ENCODE data around the gene PTPN2. TPM values are rescaled to one million over a fixed set of nuclear protein-coding genes. Genes with fewer than 3 reads are reported as not detected.

PTPN2 gene
- total RNA-seq, 1 donor from 2014 or later: 25.9 TPM

DNA sequence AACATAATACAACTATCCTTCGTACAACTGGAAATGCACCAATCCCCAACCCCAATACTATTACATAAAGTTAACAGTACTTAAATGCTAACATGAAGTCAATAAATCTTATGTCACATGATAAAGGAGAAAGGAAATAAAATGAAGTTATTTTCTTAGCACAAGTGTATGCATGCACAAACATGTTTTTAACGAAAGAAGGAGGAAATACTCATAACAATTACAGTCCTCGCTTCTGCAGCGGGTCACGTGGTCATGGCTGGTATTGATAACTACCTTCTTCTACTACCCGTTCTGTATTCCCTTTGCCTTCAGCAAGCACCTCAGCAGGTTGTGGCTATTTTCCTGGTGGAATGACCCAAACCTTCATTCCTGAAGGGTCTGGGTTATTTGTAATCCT, 129.5 kb downstream of the PTPN2 start:
- Histone ChIP-seq H2AFZ (ENCODE audit: low read depth, low read length) (no peak overlapping the region), H3K27me3 (ENCODE audit: insufficient read depth, low read length) (no peaks in the 10 kb centered on the region), H3K4me3 (ENCODE audit: insufficient read depth, low read depth, low read length) (no peak overlapping the region), H3K9ac (ENCODE audit: low read length) (no peak overlapping the region), H3K36me3 (ENCODE audit: insufficient read depth, low read length) (no peaks in the 10 kb centered on the region), H3K4me1 (ENCODE audit: insufficient read depth, low read length) (no peaks in the 10 kb centered on the region), H3K79me2 (ENCODE audit: insufficient read depth, low read length) (no peaks in the 10 kb centered on the region), H3K27ac (ENCODE audit: low read depth, low read length) (no peak overlapping the region), H4K20me1 (ENCODE audit: insufficient read depth, low read length) (no peaks in the 10 kb centered on the region), H3K4me2 (ENCODE audit: low read length) (no peak overlapping the region), H3K9me3 (ENCODE audit: insufficient read depth, low read depth, low read length) (no peaks in the 10 kb centered on the region)
- H3K9me3 Mint-ChIP-seq (ENCODE audit: unreplicated experiment): no peaks in the 10 kb centered on the region
- no peak overlapping the region for H3K27ac Mint-ChIP-seq (ENCODE audit: unreplicated experiment)
- DNase-seq (ENCODE audit: low read depth) (no peak), FAIRE-seq (no peak)
- no peaks in the 10 kb centered on the region for H3K36me3 Mint-ChIP-seq (ENCODE audit: low read depth, unreplicated experiment)
- peaks cover 2% of the 10 kb centered on the region for H3K27me3 Mint-ChIP-seq (ENCODE audit: low read depth, unreplicated experiment)
- peaks cover 9% of the 10 kb centered on the region for H3K4me1 Mint-ChIP-seq (ENCODE audit: low read depth, unreplicated experiment)
- H3K4me3 Mint-ChIP-seq (ENCODE audit: unreplicated experiment): no peak overlapping the region
- TF ChIP-seq, protein P1, sequence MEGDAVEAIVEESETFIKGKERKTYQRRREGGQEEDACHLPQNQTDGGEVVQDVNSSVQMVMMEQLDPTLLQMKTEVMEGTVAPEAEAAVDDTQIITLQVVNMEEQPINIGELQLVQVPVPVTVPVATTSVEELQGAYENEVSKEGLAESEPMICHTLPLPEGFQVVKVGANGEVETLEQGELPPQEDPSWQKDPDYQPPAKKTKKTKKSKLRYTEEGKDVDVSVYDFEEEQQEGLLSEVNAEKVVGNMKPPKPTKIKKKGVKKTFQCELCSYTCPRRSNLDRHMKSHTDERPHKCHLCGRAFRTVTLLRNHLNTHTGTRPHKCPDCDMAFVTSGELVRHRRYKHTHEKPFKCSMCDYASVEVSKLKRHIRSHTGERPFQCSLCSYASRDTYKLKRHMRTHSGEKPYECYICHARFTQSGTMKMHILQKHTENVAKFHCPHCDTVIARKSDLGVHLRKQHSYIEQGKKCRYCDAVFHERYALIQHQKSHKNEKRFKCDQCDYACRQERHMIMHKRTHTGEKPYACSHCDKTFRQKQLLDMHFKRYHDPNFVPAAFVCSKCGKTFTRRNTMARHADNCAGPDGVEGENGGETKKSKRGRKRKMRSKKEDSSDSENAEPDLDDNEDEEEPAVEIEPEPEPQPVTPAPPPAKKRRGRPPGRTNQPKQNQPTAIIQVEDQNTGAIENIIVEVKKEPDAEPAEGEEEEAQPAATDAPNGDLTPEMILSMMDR (IDR thresholded peaks at IDR 0.05; ENCODE audit: insufficient read depth, low read depth, low read length): no peak
- no peak for TF ChIP-seq EZH2 (IDR thresholded peaks at IDR 0.05; ENCODE audit: insufficient read depth, low read length)

DNA sequence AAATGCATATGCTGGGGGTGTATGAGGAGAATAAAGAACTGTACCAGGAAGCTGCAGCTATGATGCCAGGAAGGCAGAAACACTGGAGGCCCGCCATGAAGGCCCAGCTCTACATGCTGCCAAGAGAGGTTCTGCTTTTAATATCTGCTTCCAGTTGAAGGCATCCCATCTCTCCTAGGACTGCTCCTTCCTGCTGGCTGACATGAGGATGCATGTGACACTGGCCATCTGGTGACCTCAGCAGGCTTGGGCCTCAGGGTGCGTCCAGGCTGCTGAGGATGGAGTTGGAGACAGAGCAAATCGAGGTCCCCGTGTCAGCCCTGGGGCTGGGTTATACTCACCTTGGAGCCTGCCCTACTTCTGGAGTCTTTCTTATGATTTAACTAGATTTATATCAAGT, 132.1 kb downstream of the PTPN2 start:
- peaks cover 19% of the 10 kb centered on the region for H3K4me1 Mint-ChIP-seq (ENCODE audit: low read depth, unreplicated experiment)
- Histone ChIP-seq H4K20me1 (ENCODE audit: insufficient read depth, low read length) (no peaks in the 10 kb centered on the region), H3K9ac (ENCODE audit: low read length) (no peak overlapping the region), H3K4me1 (ENCODE audit: insufficient read depth, low read length) (no peaks in the 10 kb centered on the region), H3K36me3 (ENCODE audit: insufficient read depth, low read length) (no peaks in the 10 kb centered on the region), H3K79me2 (ENCODE audit: insufficient read depth, low read length) (no peaks in the 10 kb centered on the region), H3K4me3 (ENCODE audit: insufficient read depth, low read depth, low read length) (no peak overlapping the region), H2AFZ (ENCODE audit: low read depth, low read length) (no peak overlapping the region), H3K27ac (ENCODE audit: low read depth, low read length) (no peak overlapping the region), H3K27me3 (ENCODE audit: insufficient read depth, low read length) (no peaks in the 10 kb centered on the region), H3K9me3 (ENCODE audit: insufficient read depth, low read depth, low read length) (no peaks in the 10 kb centered on the region), H3K4me2 (ENCODE audit: low read length) (no peak overlapping the region)
- FAIRE-seq (no peak), DNase-seq (ENCODE audit: low read depth) (no peak)
- H3K9me3 Mint-ChIP-seq (ENCODE audit: unreplicated experiment): peaks cover 2% of the 10 kb centered on the region
- H3K27ac Mint-ChIP-seq (ENCODE audit: unreplicated experiment): no peak overlapping the region
- no peaks in the 10 kb centered on the region for H3K36me3 Mint-ChIP-seq (ENCODE audit: low read depth, unreplicated experiment)
- no peak overlapping the region for H3K4me3 Mint-ChIP-seq (ENCODE audit: unreplicated experiment)
- no peak for TF ChIP-seq EZH2 (IDR thresholded peaks at IDR 0.05; ENCODE audit: insufficient read depth, low read length)
- TF ChIP-seq, protein P1 (IDR thresholded peaks at IDR 0.05; ENCODE audit: insufficient read depth, low read depth, low read length): no peak
- no peaks in the 10 kb centered on the region for H3K27me3 Mint-ChIP-seq (ENCODE audit: low read depth, unreplicated experiment)

DNA sequence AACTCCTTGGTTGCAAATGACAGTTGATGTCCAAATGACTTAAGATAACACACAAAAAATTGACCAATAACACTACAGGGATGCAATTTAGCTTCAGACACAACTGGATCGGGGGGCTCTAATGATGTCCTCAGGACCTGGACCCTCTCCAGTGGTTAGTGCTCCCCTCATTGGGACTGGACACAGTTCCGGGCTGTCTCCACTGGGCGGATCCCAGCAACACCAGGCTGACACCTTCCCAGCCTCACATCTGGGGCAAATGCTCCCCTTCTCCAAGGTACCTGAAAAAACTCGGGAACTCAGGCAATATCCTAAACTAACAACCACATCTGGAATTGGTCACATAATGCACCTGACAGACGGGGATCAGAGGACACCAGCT, 132.5 kb downstream of the PTPN2 start:
- H4K20me1 ChIP-seq (ENCODE audit: insufficient read depth, low read length): no peaks in the 10 kb centered on the region
- H3K79me2 ChIP-seq (ENCODE audit: insufficient read depth, low read length): no peaks in the 10 kb centered on the region
- Mint-ChIP-seq H3K27ac (ENCODE audit: unreplicated experiment) (no peak overlapping the region), H3K4me1 (ENCODE audit: low read depth, unreplicated experiment) (peaks cover 19% of the 10 kb centered on the region), H3K9me3 (ENCODE audit: unreplicated experiment) (peaks cover 2% of the 10 kb centered on the region), H3K4me3 (ENCODE audit: unreplicated experiment) (no peak overlapping the region), H3K36me3 (ENCODE audit: low read depth, unreplicated experiment) (no peaks in the 10 kb centered on the region), H3K27me3 (ENCODE audit: low read depth, unreplicated experiment) (no peaks in the 10 kb centered on the region)
- no peak overlapping the region for H2AFZ ChIP-seq (ENCODE audit: low read depth, low read length)
- no peaks in the 10 kb centered on the region for H3K9me3 ChIP-seq (ENCODE audit: insufficient read depth, low read depth, low read length)
- H3K4me3 ChIP-seq (ENCODE audit: insufficient read depth, low read depth, low read length): no peak overlapping the region
- DNase-seq (ENCODE audit: low read depth): no peak
- H3K4me2 ChIP-seq (ENCODE audit: low read length): no peak overlapping the region
- TF ChIP-seq, protein P1 (IDR thresholded peaks at IDR 0.05; ENCODE audit: insufficient read depth, low read depth, low read length): no peak
- TF ChIP-seq EZH2 (IDR thresholded peaks at IDR 0.05; ENCODE audit: insufficient read depth, low read length): no peak
- H3K36me3 ChIP-seq (ENCODE audit: insufficient read depth, low read length): no peaks in the 10 kb centered on the region
- no peaks in the 10 kb centered on the region for H3K4me1 ChIP-seq (ENCODE audit: insufficient read depth, low read length)
- H3K27me3 ChIP-seq (ENCODE audit: insufficient read depth, low read length): no peaks in the 10 kb centered on the region
- no peak for FAIRE-seq
- no peak overlapping the region for H3K9ac ChIP-seq (ENCODE audit: low read length)
- no peak overlapping the region for H3K27ac ChIP-seq (ENCODE audit: low read depth, low read length)

Measured in astrocyte (in vitro differentiated cells and primary cell).